ENCODE data around the gene CCN2. TPM values are rescaled to one million over a fixed set of nuclear protein-coding genes. Genes with fewer than 3 reads are reported as not detected.
"Not testable (repeated sequence)": the region's sequence is repeated elsewhere in the genome, so short reads cannot be mapped to it uniquely, and the experiment has no call there.

The CCN2 gene
- total RNA-seq, 1 experiment from 2014 or later = 67.8 TPM

DNA sequence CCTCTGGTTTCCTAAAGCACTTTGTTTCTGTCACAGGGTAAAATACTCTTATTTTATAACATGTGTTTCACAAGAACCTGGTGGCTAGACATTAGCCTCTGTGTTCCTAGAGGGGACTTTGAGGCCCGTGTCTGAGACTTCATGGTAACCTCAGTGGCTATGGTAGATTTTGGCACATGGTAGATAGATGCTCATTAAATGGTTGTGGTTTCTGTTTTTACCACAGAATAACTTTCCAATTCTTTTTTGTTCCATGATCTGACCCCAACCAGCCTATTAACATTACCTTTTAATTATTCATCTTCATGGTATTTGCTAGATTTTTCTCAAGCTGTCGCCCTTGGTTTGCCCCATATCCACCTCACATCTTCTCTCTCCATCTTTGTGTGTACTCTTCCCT is 34.3 kb downstream of the CCN2 start (continued):
- TF ChIP-seq AR (CRISPR knock-in tag; IDR thresholded peaks at IDR 0.05) (0 out of 2 replicates have a peak, but pooled peaks have one; percentile 22), PRRX2 (CRISPR knock-in tag; IDR thresholded peaks at IDR 0.05) (0 out of 2 replicates have a peak, but pooled peaks have one; percentile 7), ZNF281 (CRISPR knock-in tag; IDR thresholded peaks at IDR 0.05) (no peak), MXD4 (CRISPR knock-in tag; IDR thresholded peaks at IDR 0.05; ENCODE audit: borderline replicate concordance) (no peak)

DNA sequence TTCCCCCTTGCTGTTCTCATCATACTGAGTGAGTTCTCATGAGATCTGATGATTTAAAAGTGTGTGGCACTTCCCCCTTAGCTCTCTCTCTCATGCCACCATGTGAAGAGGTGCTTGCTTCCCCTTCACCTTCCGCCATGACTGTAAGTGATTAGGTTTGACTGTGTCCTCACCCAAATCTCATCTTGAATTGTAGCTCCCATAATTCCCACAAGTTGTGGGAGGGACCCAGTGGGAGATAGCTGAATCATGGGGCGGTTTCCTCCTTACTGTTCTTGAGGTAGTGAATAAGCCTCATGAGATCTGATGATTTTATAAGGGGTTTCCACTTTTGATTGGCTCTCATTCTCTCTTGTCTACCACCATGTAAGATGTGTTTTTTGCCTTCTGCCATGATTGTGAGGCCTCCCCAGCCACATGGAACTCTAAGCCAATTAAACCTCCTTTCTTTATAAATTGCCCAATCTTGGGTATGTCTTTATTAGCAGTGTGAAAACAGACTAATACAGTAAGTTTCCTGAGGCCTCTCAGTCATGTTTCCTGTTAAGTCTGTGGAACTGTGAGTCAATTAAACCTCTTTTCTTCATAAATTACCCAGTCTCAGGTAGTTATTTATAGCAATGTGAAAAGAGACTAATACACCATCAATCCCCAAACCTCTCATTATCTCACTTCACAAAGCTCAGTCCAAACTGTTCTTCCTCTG is 34.9 kb downstream of the CCN2 start:
- 0 out of 2 replicates have a peak, but pooled peaks have one; percentile 5 for TF ChIP-seq PRDM15 (CRISPR knock-in tag; IDR thresholded peaks at IDR 0.05)
- peak; percentile 41; the same call in 1 of the 2 replicates for TF ChIP-seq NFATC4 (CRISPR knock-in tag; IDR thresholded peaks at IDR 0.05)
- peak; percentile 13; the same call in 1 of the 2 replicates for TF ChIP-seq ZNF671 (CRISPR knock-in tag; IDR thresholded peaks at IDR 0.05)
- peak; percentile 81; the same call in 1 of the 2 replicates for TF ChIP-seq AR (CRISPR knock-in tag; IDR thresholded peaks at IDR 0.05)
- TF ChIP-seq EMX1 (CRISPR knock-in tag; IDR thresholded peaks at IDR 0.05) = peak; percentile 50; the same call in 1 of the 2 replicates
- CTCF ChIA-PET = interaction anchor here (1.2 kb wide), 1 partner anchor 47 kb away, joined by 3 read pairs; no protein-coding TSS in a partner anchor
- H3K4me3 Mint-ChIP-seq; DNase-seq (ENCODE audit: low spot score); POLR2A ChIA-PET; H3K27me3 Mint-ChIP-seq (ENCODE audit: low read depth); ATAC-seq: not testable (repeated sequence)
- peaks cover 88% of the 10 kb centered on the region for H3K9me3 Mint-ChIP-seq
- H3K4me1 Mint-ChIP-seq = peaks cover 46% of the 10 kb centered on the region
- H3K36me3 Mint-ChIP-seq = peaks cover 97% of the 10 kb centered on the region
- H3K27ac Mint-ChIP-seq = peak overlapping the region; percentile 47; the same call in 1 of the 2 replicates
